SK-N-SH (cell line): ENCODE data around the gene HNRNPAB. TPM values are rescaled to one million over a fixed set of nuclear protein-coding genes. Genes with fewer than 3 reads are reported as not detected.

Source experiments
- CTCF ChIA-PET: fragments of 300-600, 350-600 bp; formaldehyde crosslinking; extraction: SDS; loops from one replicate; lab custom pipeline; 2021; lab: Yijun Ruan, JAX
- POLR2A ChIA-PET: fragments of 350-600 bp; sonication (Branson Sonifier 250); formaldehyde crosslinking; extraction: SDS; loops from one replicate; lab custom pipeline; 2020; ENCODE audit warnings: antibody characterized with exemption, inconsistent platforms; lab: Yijun Ruan, JAX
- DNase-seq: peaks from one replicate; pipeline ENCODE4 v3.0.0; 2012
- H2AFZ ChIP-seq: fragments of 200-600 bp; sonication (generic); 2 replicates; pipeline ENCODE4 v1.8.1; 2016; ENCODE audit warnings: antibody characterized with exemption, mild to moderate bottlenecking, low read depth
- H3F3A ChIP-seq: fragments of 200-600 bp; sonication (generic); replicated peaks from 2 replicates; pipeline ENCODE3; 2016; ENCODE audit warnings: antibody characterized with exemption, mild to moderate bottlenecking; ENCODE audit not compliant: insufficient read depth
- H3K27ac ChIP-seq, 2 experiments: fragments of 200-500 bp in 1 of 2; fragments of 200-600 bp in 1 of 2; sonication (Bioruptor generic) in 1 of 2; sonication (generic), shearing (Covaris generic) in 1 of 2; 2 replicates each; pipeline versions ENCODE4 v1.5.1 to v1.6.1; 2014 to 2016; ENCODE audit warnings: low read depth in 2 of 2, inconsistent platforms in 1 of 2, low read length in 1 of 2, mild to moderate bottlenecking in 1 of 2, mixed read lengths in 1 of 2
- H3K27me3 ChIP-seq: fragments of 200-600 bp; sonication (generic), shearing (Covaris generic); 2 replicates; pipeline ENCODE4 v1.6.1; 2016; ENCODE audit warnings: mixed run types; ENCODE audit not compliant: insufficient read depth
- H3K36me3 ChIP-seq, 2 experiments: fragments of 200-500 bp in 1 of 2; fragments of 200-600 bp in 1 of 2; sonication (Bioruptor generic) in 1 of 2; sonication (generic) in 1 of 2; replicated peaks in 1 of 2; 2 replicates each; pipeline versions ENCODE3 to v1.5.1; 2014 to 2016; ENCODE audit warnings: low read length in 1 of 2, mild to moderate bottlenecking in 1 of 2; ENCODE audit not compliant: insufficient read depth in 2 of 2, control insufficient read depth in 1 of 2
- H3K4me1 ChIP-seq, 2 experiments: fragments of 200-500 bp in 1 of 2; fragments of 200-600 bp in 1 of 2; sonication (Bioruptor generic) in 1 of 2; sonication (generic), shearing (Covaris generic) in 1 of 2; 2 replicates each; pipeline versions ENCODE4 v1.5.1 to v1.6.1; 2014 to 2016; ENCODE audit warnings: low read depth in 1 of 2, low read length in 1 of 2, mixed run types in 1 of 2; ENCODE audit not compliant: insufficient read depth in 2 of 2, control insufficient read depth in 1 of 2
- H3K4me2 ChIP-seq: fragments of 200-600 bp; sonication (generic), shearing (Covaris generic); 2 replicates; pipeline ENCODE4 v1.6.1; 2017; ENCODE audit warnings: mixed run types
- H3K4me3 ChIP-seq, 2 experiments: fragments of 200-500 bp in 1 of 2; fragments of 200-600 bp in 1 of 2; sonication (Bioruptor generic) in 1 of 2; sonication (generic), shearing (Covaris generic) in 1 of 2; 2 replicates each; pipeline versions ENCODE4 v1.5.1 to v1.8.1; 2014 to 2016; ENCODE audit warnings: low read depth in 2 of 2, inconsistent platforms in 1 of 2, low read length in 1 of 2, mild to moderate bottlenecking in 1 of 2, mixed read lengths in 1 of 2, moderate library complexity in 1 of 2
- H3K79me2 ChIP-seq: fragments of 200-600 bp; sonication (generic); 2 replicates; pipeline ENCODE4 v1.8.1; 2017; ENCODE audit warnings: mild to moderate bottlenecking; ENCODE audit not compliant: insufficient read depth
- H3K9ac ChIP-seq: fragments of 200-600 bp; sonication (generic); 2 replicates; pipeline ENCODE4 v1.6.1; 2017; ENCODE audit warnings: mixed run types
- H3K9me2 ChIP-seq: fragments of 200-600 bp; sonication (generic); 2 replicates; pipeline ENCODE4 v1.6.1; 2017; ENCODE audit warnings: mixed run types
- H3K9me3 ChIP-seq: fragments of 200-600 bp; sonication (generic); 2 replicates; pipeline ENCODE4 v1.6.1; 2017; ENCODE audit warnings: mixed run types, mild to moderate bottlenecking, moderate library complexity
- H4K20me1 ChIP-seq: fragments of 200-600 bp; sonication (generic); 2 replicates; pipeline ENCODE4 v1.6.1; 2017; ENCODE audit warnings: mild to moderate bottlenecking, mixed run types; ENCODE audit not compliant: insufficient read depth
- FOXM1 ChIP-seq: IDR thresholded peaks from 2 replicates; pipeline ENCODE4 v1.4.0; 2012; ENCODE audit warnings: low read depth, mild to moderate bottlenecking
- GATA2 ChIP-seq: sonication (generic); formaldehyde crosslinking; IDR thresholded peaks from 2 replicates; pipeline ENCODE4 v1.5.0; 2020; ENCODE audit warnings: mild to moderate bottlenecking, missing genetic modification reagents
- PBX3 ChIP-seq: IDR thresholded peaks from 2 replicates; pipeline ENCODE4; 2012
- SIN3A ChIP-seq: IDR thresholded peaks from 2 replicates; pipeline ENCODE4 v1.6.1; 2012; ENCODE audit warnings: low read depth, mild to moderate bottlenecking, low read length, moderate library complexity, borderline replicate concordance
- WGBS: methylation state at CpG from one replicate; pipeline ENCODE4 v1.1.6; 2017; ENCODE audit warnings: low lambda C conversion rate; 5-methylcytosine and 5-hydroxymethylcytosine counted together
- polyA plus RNA-seq, 3 experiments: library from polyadenylated mRNA; depleted of rRNA; stranded (reverse); fragments of >200 nt; gene quantifications; 2 replicates each; pipeline ENCODE4 v1.2.3, GENCODE V29; 2012

The HNRNPAB gene
- polyA plus RNA-seq, 1 of the 3 experiments (the other 2 are of a cell fraction): 164 TPM

- H3K79me2 ChIP-seq: peaks cover 70% of the 10 kb centered on the region
- H3K27me3 ChIP-seq: no peaks in the 10 kb centered on the region
- H3K36me3 ChIP-seq: peaks cover 46 to 96% of the 10 kb centered on the region in 2 experiments
- H3K4me3 ChIP-seq: no peak overlapping the region
- no peak overlapping the region for H3K9ac ChIP-seq
- no peak for DNase-seq
- H3K9me2 ChIP-seq: no peaks in the 10 kb centered on the region
- POLR2A ChIA-PET: no interaction called here
- TF ChIP-seq FOXM1: no peak
- no peak for TF ChIP-seq GATA2 (CRISPR knock-in tag)
- TF ChIP-seq, all 33 proteins: peak for 0
- CTCF ChIA-PET: interaction anchor here (1.3 kb wide), 1 partner anchor 13 kb away, joined by 3 read pairs; no protein-coding TSS in a partner anchor
- Histone ChIP-seq H3K27ac (no peak overlapping the region), H3K4me2 (no peak overlapping the region), H2AFZ (no peak overlapping the region), H3K9me3 (no peaks in the 10 kb centered on the region), H3K4me1 (peaks cover 14 to 33% of the 10 kb centered on the region in 2 experiments), H3F3A (peaks cover 7% of the 10 kb centered on the region), H4K20me1 (peaks cover 81% of the 10 kb centered on the region)
- 96% methylated on average over 5 of the region's 5 CpGs for WGBS
These were observed 6.4 kb downstream of the HNRNPAB start for GRCh38 chr5:178210686-178211085.

GRCh38 chr5:178211095-178212048 lies 7.0 kb downstream of the HNRNPAB start:
- peaks cover 74% of the 10 kb centered on the region for H4K20me1 ChIP-seq
- POLR2A ChIA-PET: interaction anchor here (1.3 to 2.1 kb wide), 2 partner anchors 7 to 57 kb away, joined by 3 to 9 read pairs; partner anchors contain the start of genes HNRNPAB and NHP2
- 76% methylated on average over 8 of the region's 8 CpGs for WGBS

More at GRCh38 chr5:178211095-178212048, 7.0 kb downstream of the HNRNPAB start:
- Histone ChIP-seq H3K9me2 (no peaks in the 10 kb centered on the region), H3K79me2 (peaks cover 63% of the 10 kb centered on the region), H3F3A (peaks cover 7% of the 10 kb centered on the region), H3K4me3 (no peak overlapping the region), H3K4me2 (no peak overlapping the region), H3K36me3 (peaks cover 49 to 96% of the 10 kb centered on the region in 2 experiments), H3K27ac (no peak overlapping the region), H3K9ac (no peak overlapping the region), H3K4me1 (peaks cover 10 to 27% of the 10 kb centered on the region in 2 experiments), H3K9me3 (no peaks in the 10 kb centered on the region), H3K27me3 (no peaks in the 10 kb centered on the region), H2AFZ (no peak overlapping the region)
- CTCF ChIA-PET: interaction anchor here (0.6 to 1.3 kb wide), 3 partner anchors 10 to 326 kb away, joined by 3 read pairs; no protein-coding TSS in a partner anchor
- TF ChIP-seq SIN3A (no peak), PBX3 (0 out of 2 replicates have a peak, but pooled peaks have one; percentile 4)
- DNase-seq: no peak
